K562 (cell line): ENCODE measurements around the gene ALDH16A1.

Source experiments
- CBX1 ChIP-seq: sonication (generic); IDR thresholded peaks from 2 replicates; pipeline ENCODE4 v1.6.1; 2016; ENCODE audit warnings: antibody characterized with exemption, low read depth, mild to moderate bottlenecking
- CHD2 ChIP-seq: IDR thresholded peaks from 2 replicates; pipeline ENCODE4 v1.6.1; 2011; ENCODE audit warnings: low read depth, low read length
- CTCF ChIP-seq, 3 experiments: IDR thresholded peaks in 2 of 3; conservative IDR thresholded peaks in 1 of 3; 2 replicates each; pipeline ENCODE4 v1.5.1; 2011 to 2012; ENCODE audit warnings: low read length in 3 of 3, mild to moderate bottlenecking in 3 of 3, control low read depth in 2 of 3, improper control_type of control experiment in 1 of 3, inconsistent platforms in 1 of 3, low read depth in 1 of 3, mixed read lengths in 1 of 3, moderate library complexity in 1 of 3; ENCODE audit not compliant: insufficient read depth in 2 of 3
- ETS1 ChIP-seq: conservative IDR thresholded peaks from 2 replicates; pipeline ENCODE4 v1.6.1; 2011; ENCODE audit warnings: low read depth, mild to moderate bottlenecking, low read length; ENCODE audit not compliant: control insufficient read depth
- HDGF ChIP-seq: fragments of 450-650 bp; IDR thresholded peaks from 2 replicates; pipeline ENCODE4 v1.6.1; 2016
- NFE2 ChIP-seq: IDR thresholded peaks from 2 replicates; pipeline ENCODE4 v1.6.1; 2014; ENCODE audit warnings: antibody characterized with exemption, low read depth
- POLR2AphosphoS5 ChIP-seq: IDR thresholded peaks from 2 replicates; pipeline ENCODE4 v1.6.1; 2011; ENCODE audit warnings: mild to moderate bottlenecking, low read depth, low read length, moderate library complexity; ENCODE audit not compliant: control insufficient read depth, insufficient read depth
- TCF7 ChIP-seq: sonication (generic); IDR thresholded peaks from 2 replicates; pipeline ENCODE4 v1.6.1; 2016; ENCODE audit warnings: antibody characterized with exemption, borderline replicate concordance
- YY1 ChIP-seq, 3 experiments: IDR thresholded peaks; 2 replicates each; pipeline ENCODE4 v1.6.1; 2011; ENCODE audit warnings: low read length in 2 of 3, mild to moderate bottlenecking in 2 of 3, moderate library complexity in 2 of 3, borderline replicate concordance in 1 of 3, control low read depth in 1 of 3, low read depth in 1 of 3; ENCODE audit not compliant: insufficient read depth in 3 of 3, insufficient replicate concordance in 2 of 3, control insufficient read depth in 1 of 3, insufficient read length in 1 of 3; ENCODE audit errors: extremely low read depth in 1 of 3
- ZKSCAN1 ChIP-seq: fragments of 150-350 bp; IDR thresholded peaks from 2 replicates; pipeline ENCODE4 v1.6.1; 2016; ENCODE audit warnings: low read depth, low read length
- TF ChIP-seq, protein P1 (sequence below): fragments of 450-650 bp; IDR thresholded peaks from 2 replicates; pipeline ENCODE4 v1.6.1; 2017; ENCODE audit warnings: antibody characterized with exemption
- TF ChIP-seq, protein P2 (sequence below): sonication (generic); formaldehyde crosslinking; IDR thresholded peaks from 2 replicates; pipeline ENCODE4 v1.8.1; 2022; ENCODE audit warnings: missing genetic modification reagents

GRCh38 chr19:49421039-49421877, 31.8 kb upstream of the ALDH16A1 start:
- TF ChIP-seq CBX1 (no peak), POLR2AphosphoS5 (no peak), CTCF (IDR thresholded peaks at IDR 0.05 in 2 of 3, conservative IDR thresholded peaks at IDR 0.05 in 1 of 3; ENCODE audit: insufficient read depth in 2 of 3, low read depth in 1 of 3, low read length in 3 of 3) (no peak), HDGF (no peak), CHD2 (no peak), ZKSCAN1 (no peak), NFE2 (no peak), ETS1 (no peak), TCF7 (no peak), YY1 (IDR thresholded peaks at IDR 0.05; ENCODE audit: borderline replicate concordance in 1 of 3, control insufficient read depth in 1 of 3, extremely low read depth in 1 of 3, insufficient read depth in 3 of 3, insufficient read length in 1 of 3, insufficient replicate concordance in 2 of 3, low read depth in 1 of 3, low read length in 2 of 3) (no peak)
- TF ChIP-seq, protein P1, sequence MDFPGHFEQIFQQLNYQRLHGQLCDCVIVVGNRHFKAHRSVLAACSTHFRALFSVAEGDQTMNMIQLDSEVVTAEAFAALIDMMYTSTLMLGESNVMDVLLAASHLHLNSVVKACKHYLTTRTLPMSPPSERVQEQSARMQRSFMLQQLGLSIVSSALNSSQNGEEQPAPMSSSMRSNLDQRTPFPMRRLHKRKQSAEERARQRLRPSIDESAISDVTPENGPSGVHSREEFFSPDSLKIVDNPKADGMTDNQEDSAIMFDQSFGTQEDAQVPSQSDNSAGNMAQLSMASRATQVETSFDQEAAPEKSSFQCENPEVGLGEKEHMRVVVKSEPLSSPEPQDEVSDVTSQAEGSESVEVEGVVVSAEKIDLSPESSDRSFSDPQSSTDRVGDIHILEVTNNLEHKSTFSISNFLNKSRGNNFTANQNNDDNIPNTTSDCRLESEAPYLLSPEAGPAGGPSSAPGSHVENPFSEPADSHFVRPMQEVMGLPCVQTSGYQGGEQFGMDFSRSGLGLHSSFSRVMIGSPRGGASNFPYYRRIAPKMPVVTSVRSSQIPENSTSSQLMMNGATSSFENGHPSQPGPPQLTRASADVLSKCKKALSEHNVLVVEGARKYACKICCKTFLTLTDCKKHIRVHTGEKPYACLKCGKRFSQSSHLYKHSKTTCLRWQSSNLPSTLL = no peak
- TF ChIP-seq, protein P2, sequence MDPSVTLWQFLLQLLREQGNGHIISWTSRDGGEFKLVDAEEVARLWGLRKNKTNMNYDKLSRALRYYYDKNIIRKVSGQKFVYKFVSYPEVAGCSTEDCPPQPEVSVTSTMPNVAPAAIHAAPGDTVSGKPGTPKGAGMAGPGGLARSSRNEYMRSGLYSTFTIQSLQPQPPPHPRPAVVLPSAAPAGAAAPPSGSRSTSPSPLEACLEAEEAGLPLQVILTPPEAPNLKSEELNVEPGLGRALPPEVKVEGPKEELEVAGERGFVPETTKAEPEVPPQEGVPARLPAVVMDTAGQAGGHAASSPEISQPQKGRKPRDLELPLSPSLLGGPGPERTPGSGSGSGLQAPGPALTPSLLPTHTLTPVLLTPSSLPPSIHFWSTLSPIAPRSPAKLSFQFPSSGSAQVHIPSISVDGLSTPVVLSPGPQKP (CRISPR knock-in tag) = no peak
